Measurements from ENCODE around the gene GRIPAP1. TPM values are rescaled to one million over a fixed set of nuclear protein-coding genes. Genes with fewer than 3 reads are reported as not detected.

The GRIPAP1 gene
- total RNA-seq, 1 donor from 2014 or later, result 89.9 TPM

GRCh38 chrX:48958635-48959094 lies 43.4 kb downstream of the GRIPAP1 start:
- Mint-ChIP-seq H3K4me3 (ENCODE audit: low read depth) (peak overlapping the region; percentile 100), H3K9me3 (ENCODE audit: low read depth) (peaks cover 18% of the 10 kb centered on the region), H3K4me1 (ENCODE audit: low read depth) (peaks cover 10% of the 10 kb centered on the region), H3K27me3 (no peaks in the 10 kb centered on the region), H3K27ac (peak overlapping the region; percentile 100), H3K36me3 (ENCODE audit: insufficient read depth) (peaks cover 2% of the 10 kb centered on the region)
- DNase-seq (ENCODE audit: low spot score, unreplicated experiment), result no peak
- TF ChIP-seq CTCF (IDR thresholded peaks at IDR 0.05; ENCODE audit: unreplicated experiment), result no peak

- no peak for TF ChIP-seq CTCF (IDR thresholded peaks at IDR 0.05; ENCODE audit: unreplicated experiment)
- Mint-ChIP-seq H3K9me3 (ENCODE audit: low read depth) (peaks cover 18% of the 10 kb centered on the region), H3K27me3 (no peaks in the 10 kb centered on the region), H3K27ac (peak overlapping the region; percentile 100), H3K4me1 (ENCODE audit: low read depth) (peaks cover 10% of the 10 kb centered on the region), H3K36me3 (ENCODE audit: insufficient read depth) (peaks cover 2% of the 10 kb centered on the region), H3K4me3 (ENCODE audit: low read depth) (peak overlapping the region; percentile 100)
- DNase-seq (ENCODE audit: low spot score, unreplicated experiment), result peak; percentile 82
Observed at GRCh38 chrX:48957827-48958634, 44.0 kb downstream of the GRIPAP1 start.

- H3K36me3 Mint-ChIP-seq (ENCODE audit: insufficient read depth), result peaks cover 1% of the 10 kb centered on the region
- H3K27me3 Mint-ChIP-seq, result no peaks in the 10 kb centered on the region
- H3K4me1 Mint-ChIP-seq (ENCODE audit: low read depth), result peaks cover 10% of the 10 kb centered on the region
- no peak for TF ChIP-seq CTCF (IDR thresholded peaks at IDR 0.05; ENCODE audit: unreplicated experiment)
- peak; percentile 23 for DNase-seq (ENCODE audit: low spot score, unreplicated experiment)
- peak within 1 kb of the TSS; percentile 100 for H3K4me3 Mint-ChIP-seq (ENCODE audit: low read depth)
- peak within 1 kb of the TSS; percentile 100 for H3K27ac Mint-ChIP-seq
- peaks cover 18% of the 10 kb centered on the region for H3K9me3 Mint-ChIP-seq (ENCODE audit: low read depth)
Observed at GRCh38 chrX:48957477-48957826, 44.6 kb downstream of the GRIPAP1 start, which contains the start of gene OTUD5. TSS of gene OTUD5 (minus strand) at chrX:48957607. CDS start at chrX:48957570, 37 bp downstream.

- Mint-ChIP-seq H3K27ac (peak overlapping the region; percentile 92), H3K27me3 (no peaks in the 10 kb centered on the region), H3K36me3 (ENCODE audit: insufficient read depth) (peaks cover 1% of the 10 kb centered on the region), H3K4me3 (ENCODE audit: low read depth) (peak overlapping the region; percentile 77), H3K9me3 (ENCODE audit: low read depth) (peaks cover 18% of the 10 kb centered on the region), H3K4me1 (ENCODE audit: low read depth) (peaks cover 9% of the 10 kb centered on the region)
- no peak for DNase-seq (ENCODE audit: low spot score, unreplicated experiment)
- no peak for TF ChIP-seq CTCF (IDR thresholded peaks at IDR 0.05; ENCODE audit: unreplicated experiment)
Observed at GRCh38 chrX:48956728-48957414, 45.2 kb downstream of the GRIPAP1 start.

GRCh38 chrX:48948589-48948988 lies 53.5 kb downstream of the GRIPAP1 start:
- Mint-ChIP-seq H3K36me3 (ENCODE audit: insufficient read depth) (no peaks in the 10 kb centered on the region), H3K27me3 (no peaks in the 10 kb centered on the region), H3K4me3 (ENCODE audit: low read depth) (no peak overlapping the region), H3K4me1 (ENCODE audit: low read depth) (no peaks in the 10 kb centered on the region), H3K9me3 (ENCODE audit: low read depth) (no peaks in the 10 kb centered on the region), H3K27ac (no peak overlapping the region)
- DNase-seq (ENCODE audit: low spot score, unreplicated experiment), result no peak
- no peak for TF ChIP-seq CTCF (IDR thresholded peaks at IDR 0.05; ENCODE audit: unreplicated experiment)
